ENCODE results near the gene CCDC63.

The CCDC63 gene

GRCh38 chr12:110916295-110916875 is 69.6 kb downstream of the CCDC63 start:
- DNase-seq (ENCODE audit: low read depth): peak; percentile 85
- TF ChIP-seq CTCF (IDR thresholded peaks at IDR 0.05; ENCODE audit: low read length, missing control alignments): no peak

GRCh38 chr12:110917467-110917866 is 70.7 kb downstream of the CCDC63 start:
- DNase-seq (ENCODE audit: low read depth): peak; percentile 85
- H3K4me3 ChIP-seq (replicated peaks; ENCODE audit: low read depth, low read length): no peak overlapping the region
- TF ChIP-seq CTCF (IDR thresholded peaks at IDR 0.05; ENCODE audit: low read length, missing control alignments): no peak

More at GRCh38 chr12:110916295-110916875, 69.6 kb downstream of the CCDC63 start:
- H3K4me3 ChIP-seq (replicated peaks; ENCODE audit: low read depth, low read length): no peak overlapping the region

- peak; percentile 30 for DNase-seq (ENCODE audit: low read depth)
- no peak overlapping the region for H3K4me3 ChIP-seq (replicated peaks; ENCODE audit: low read depth, low read length)
- no peak for TF ChIP-seq CTCF (IDR thresholded peaks at IDR 0.05; ENCODE audit: low read length, missing control alignments)
Measured at GRCh38 chr12:110917961-110918360, 71.2 kb downstream of the CCDC63 start.

- TF ChIP-seq CTCF (IDR thresholded peaks at IDR 0.05; ENCODE audit: low read length, missing control alignments): no peak
- H3K4me3 ChIP-seq (replicated peaks; ENCODE audit: low read depth, low read length): no peak overlapping the region
- no peak for DNase-seq (ENCODE audit: low read depth)
Measured at GRCh38 chr12:110919720-110920119, 72.9 kb downstream of the CCDC63 start.

DNA sequence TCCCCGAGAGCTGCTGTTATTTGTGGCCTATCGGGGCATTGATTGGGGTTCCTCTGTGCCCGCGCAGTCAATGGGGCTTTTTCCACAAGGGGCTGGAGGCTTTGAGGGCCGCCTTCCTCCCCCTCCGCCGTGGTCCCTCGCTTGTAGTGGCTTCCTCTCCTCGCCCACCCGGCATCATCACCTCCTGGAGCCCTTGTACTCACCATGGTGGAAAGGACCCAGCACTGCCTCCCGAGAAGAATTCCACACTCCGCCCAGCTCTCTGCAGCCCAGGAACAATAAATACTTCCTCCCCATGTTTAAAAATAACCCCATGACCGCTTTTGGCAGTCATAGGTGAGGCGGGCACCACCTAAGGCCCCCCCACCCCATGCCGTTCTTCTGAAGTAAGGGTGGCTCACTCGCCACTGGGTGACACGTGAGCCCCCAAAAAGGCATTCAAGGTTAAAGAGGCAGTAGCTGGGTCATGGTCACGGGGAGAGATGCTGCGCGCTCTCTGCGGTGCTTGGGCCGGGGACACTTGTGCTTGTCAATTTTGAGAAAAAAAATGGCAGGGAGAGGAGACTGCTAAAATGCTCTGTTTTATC is 73.6 kb downstream of the CCDC63 start, which contains the start of gene MYL2:
MYL2 (minus strand) TSS at position 256 of the 587 bp plus-strand sequence; CDS start at position 206, 50 bp downstream.
- TF ChIP-seq CTCF (IDR thresholded peaks at IDR 0.05; ENCODE audit: low read length, missing control alignments): no peak
- DNase-seq (ENCODE audit: low read depth): no peak
- no peak within 1 kb of the TSS for H3K4me3 ChIP-seq (replicated peaks; ENCODE audit: low read depth, low read length)

- no peak overlapping the region for H3K4me3 ChIP-seq (replicated peaks; ENCODE audit: low read depth, low read length)
- peak; percentile 56 for DNase-seq (ENCODE audit: low read depth)
- no peak for TF ChIP-seq CTCF (IDR thresholded peaks at IDR 0.05; ENCODE audit: low read length, missing control alignments)
Measured at GRCh38 chr12:110921262-110921661, 74.5 kb downstream of the CCDC63 start.

- no peak for DNase-seq (ENCODE audit: low read depth)
- H3K4me3 ChIP-seq (replicated peaks; ENCODE audit: low read depth, low read length): no peak overlapping the region
- no peak for TF ChIP-seq CTCF (IDR thresholded peaks at IDR 0.05; ENCODE audit: low read length, missing control alignments)
Measured at GRCh38 chr12:110922652-110923051, 75.9 kb downstream of the CCDC63 start.
